ENCODE results near the gene TGFBR3. TPM values are rescaled to one million over a fixed set of nuclear protein-coding genes. Genes with fewer than 3 reads are reported as not detected.

Gene TGFBR3
- 10 to 100 TPM; 12.9 to 13.0 TPM for total RNA-seq

DNA sequence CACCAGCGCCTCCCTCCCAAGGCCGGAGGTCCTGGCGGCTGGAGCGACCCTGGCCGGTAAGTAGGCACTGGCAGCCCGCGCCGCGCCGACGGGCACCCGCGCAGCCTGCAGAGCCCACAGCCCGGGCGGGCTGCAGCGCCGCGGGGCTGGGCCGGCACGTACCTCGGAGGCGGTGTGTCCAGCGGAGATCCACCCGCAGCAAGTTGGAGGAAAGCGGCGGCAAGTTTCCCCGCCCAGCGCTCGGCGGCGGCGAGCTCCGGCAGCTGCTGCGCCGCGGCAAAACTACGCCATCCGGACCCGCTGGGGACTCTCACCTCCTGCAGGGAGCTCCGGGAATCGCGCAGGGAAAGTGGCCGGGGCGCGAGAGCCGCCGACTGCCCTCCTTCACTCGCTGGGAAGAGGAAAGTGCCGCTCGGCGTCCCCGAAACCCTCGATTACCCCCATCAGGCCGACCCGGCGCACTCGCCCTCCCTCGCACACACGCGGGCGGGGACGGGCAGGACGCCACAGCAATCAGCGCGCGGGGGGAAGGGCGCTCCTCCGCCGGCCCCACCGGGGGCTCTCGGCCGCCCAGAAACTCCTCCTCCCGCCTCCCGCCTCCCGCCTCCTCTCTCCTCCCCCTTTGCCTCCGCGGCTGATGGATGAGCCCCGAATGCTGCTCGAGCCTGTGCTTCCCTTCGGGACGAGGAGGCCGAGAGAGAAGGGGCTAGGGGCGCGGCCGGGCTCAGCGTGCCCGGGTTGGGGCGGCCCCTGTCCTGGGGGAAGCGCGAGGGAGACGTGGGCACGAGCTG is at the start of gene TGFBR3:
TGFBR3 (minus strand) TSS at position 436 of the 791 bp plus-strand sequence. CDS start 24,620 bp downstream, outside the sequence.
- DNase-seq, result peak; percentile 67
- H3K4me1 Mint-ChIP-seq, result peaks cover 31% of the 10 kb centered on the region
- POLR2A ChIA-PET, result interaction anchor here (0.6 kb wide), 1 partner anchor 897 kb away, joined by 3 read pairs; no protein-coding TSS in a partner anchor

DNA sequence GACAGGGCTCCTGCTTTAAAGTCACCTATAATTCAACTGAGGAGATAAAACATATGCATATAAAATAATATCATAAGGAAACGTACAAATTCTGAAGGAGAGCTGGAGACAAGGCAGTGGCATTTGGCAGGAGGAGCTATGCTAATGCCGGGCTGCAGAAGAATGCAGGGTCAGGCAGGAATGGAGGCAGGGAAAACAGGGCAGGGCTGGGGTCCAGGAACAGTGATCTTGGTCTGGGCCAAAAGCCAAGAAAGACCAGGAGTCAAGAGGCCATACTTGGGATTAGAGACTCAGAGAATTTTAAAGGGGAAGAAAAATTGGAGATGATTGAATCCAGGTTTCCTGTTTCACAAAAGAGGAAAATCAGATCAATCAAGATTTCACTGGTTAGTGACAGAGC is 43.3 kb upstream of the TGFBR3 start:
- Mint-ChIP-seq H3K4me1 (peaks cover 2% of the 10 kb centered on the region), H3K36me3 (ENCODE audit: low read depth) (no peaks in the 10 kb centered on the region), H3K27me3 (no peaks in the 10 kb centered on the region), H3K9me3 (no peaks in the 10 kb centered on the region), H3K4me3 (no peak overlapping the region), H3K27ac (no peak overlapping the region)
- DNase-seq, result no peak
- ChIA-PET CTCF (interaction anchor here (0.6 to 1.3 kb wide), 4 partner anchors 29 to 417 kb away, joined by 3 read pairs; no protein-coding TSS in a partner anchor), POLR2A (no interaction called here)

More for the DNA sequence above, at the start of gene TGFBR3:
- peaks cover 4% of the 10 kb centered on the region for H3K36me3 Mint-ChIP-seq (ENCODE audit: low read depth)
- H3K4me3 Mint-ChIP-seq, result peak within 1 kb of the TSS; percentile 87
- H3K9me3 Mint-ChIP-seq, result no peaks in the 10 kb centered on the region
- CTCF ChIA-PET, result interaction anchor here (0.5 to 1.6 kb wide), 7 partner anchors 10 to 381 kb away, joined by 3 to 5 read pairs (median 3); no protein-coding TSS in a partner anchor
- peak within 1 kb of the TSS; percentile 82 for H3K27ac Mint-ChIP-seq
- peaks cover 27% of the 10 kb centered on the region for H3K27me3 Mint-ChIP-seq

DNA sequence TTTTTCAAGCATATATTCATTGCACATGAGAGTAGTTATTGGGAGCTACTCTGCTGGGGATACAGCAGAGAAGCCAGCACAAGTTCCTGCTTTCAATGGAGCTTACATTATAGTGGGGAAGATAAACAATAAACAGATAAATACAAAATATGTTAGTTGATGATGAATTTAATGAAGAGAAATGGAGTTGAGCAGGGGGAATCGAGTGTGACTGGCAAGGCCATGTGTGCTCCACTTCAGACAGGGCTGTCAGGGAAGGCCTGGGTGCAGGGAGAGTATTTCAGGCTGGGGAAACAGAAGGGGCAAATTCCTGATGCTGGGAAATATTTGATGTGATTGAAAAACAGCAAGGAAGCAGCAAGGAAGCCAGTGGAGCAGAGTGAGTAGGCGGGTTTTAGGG is 42.1 kb upstream of the TGFBR3 start:
- Mint-ChIP-seq H3K27ac (no peak overlapping the region), H3K4me1 (peaks cover 7% of the 10 kb centered on the region), H3K27me3 (no peaks in the 10 kb centered on the region), H3K4me3 (no peak overlapping the region), H3K36me3 (ENCODE audit: low read depth) (no peaks in the 10 kb centered on the region), H3K9me3 (no peaks in the 10 kb centered on the region)
- POLR2A ChIA-PET, result no interaction called here
- CTCF ChIA-PET, result interaction anchor here (1.2 to 1.7 kb wide), 3 partner anchors 411 to 415 kb away, joined by 3 to 5 read pairs (median 3); no protein-coding TSS in a partner anchor
- no peak for DNase-seq

DNA sequence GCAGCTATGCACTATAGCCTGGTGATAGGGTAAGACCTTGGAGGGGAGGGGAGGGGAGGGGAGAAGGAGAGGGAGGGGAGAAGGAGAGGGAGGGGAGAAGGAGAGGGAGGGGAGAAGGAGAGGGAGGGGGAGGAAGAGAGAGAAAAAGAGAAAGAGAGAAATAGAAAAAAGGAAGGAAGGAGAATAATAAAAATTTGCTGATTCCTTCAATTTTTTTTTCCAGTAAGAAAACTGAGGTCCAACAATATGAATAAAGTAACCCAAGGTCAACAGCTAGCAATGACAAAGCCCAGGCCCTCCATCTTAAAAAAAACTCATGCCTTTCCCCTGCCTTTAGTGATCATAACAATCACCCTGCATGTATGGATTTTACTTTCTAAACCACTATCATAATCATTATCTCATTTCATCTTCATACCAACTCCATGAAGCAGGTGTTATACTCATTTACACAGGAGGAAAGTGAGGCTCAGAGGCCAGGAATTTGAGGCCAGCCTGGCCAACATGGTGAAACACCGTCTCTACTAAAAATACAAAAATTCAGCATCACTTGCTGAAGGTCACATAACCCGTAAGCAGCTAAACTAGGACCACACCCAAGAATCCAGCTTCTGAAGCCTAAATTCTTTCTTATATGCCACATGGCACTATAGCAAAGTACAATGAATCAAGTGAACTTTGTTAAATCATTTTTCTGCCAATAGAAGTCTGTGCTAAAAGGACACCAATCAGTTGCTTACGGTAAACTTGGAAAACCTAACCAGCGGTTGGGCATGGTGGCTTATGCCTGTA is 39.9 kb upstream of the TGFBR3 start:
- no peaks in the 10 kb centered on the region for H3K36me3 Mint-ChIP-seq (ENCODE audit: low read depth)
- POLR2A ChIA-PET, result no interaction called here
- no peak for DNase-seq
- H3K4me1 Mint-ChIP-seq, result peaks cover 7% of the 10 kb centered on the region
- H3K27ac Mint-ChIP-seq, result no peak overlapping the region
- H3K9me3 Mint-ChIP-seq, result no peaks in the 10 kb centered on the region
- CTCF ChIA-PET, result interaction anchor here (1.2 to 1.7 kb wide), 3 partner anchors 41 to 413 kb away, joined by 3 to 5 read pairs (median 5); partner anchors contain the start of gene TGFBR3
- H3K4me3 Mint-ChIP-seq, result no peak overlapping the region
- H3K27me3 Mint-ChIP-seq, result no peaks in the 10 kb centered on the region

DNA sequence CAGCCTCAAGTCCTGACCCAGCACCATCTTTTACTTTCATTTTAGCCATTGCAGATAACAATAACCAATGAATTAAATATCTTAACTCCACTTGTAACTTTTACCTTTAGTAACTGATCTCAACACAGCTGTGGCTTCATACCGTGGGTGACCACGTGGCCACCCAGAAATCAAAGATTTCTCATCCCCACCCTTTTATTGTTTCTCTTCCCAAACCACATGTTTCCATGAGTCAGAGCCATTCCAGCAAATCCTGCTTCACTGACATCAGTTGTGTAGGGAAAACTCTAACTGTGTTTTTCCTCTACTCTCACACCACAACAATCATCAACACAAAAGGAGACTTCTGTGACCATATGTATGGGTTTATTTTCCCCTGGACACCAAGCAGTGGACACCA is 38.2 kb upstream of the TGFBR3 start:
- no peaks in the 10 kb centered on the region for H3K36me3 Mint-ChIP-seq (ENCODE audit: low read depth)
- CTCF ChIA-PET, result no interaction called here
- H3K4me3 Mint-ChIP-seq, result no peak overlapping the region
- H3K4me1 Mint-ChIP-seq, result peaks cover 7% of the 10 kb centered on the region
- no peaks in the 10 kb centered on the region for H3K9me3 Mint-ChIP-seq
- POLR2A ChIA-PET, result no interaction called here
- H3K27me3 Mint-ChIP-seq, result no peaks in the 10 kb centered on the region
- H3K27ac Mint-ChIP-seq, result peak overlapping the region; percentile 22
- no peak for DNase-seq

DNA sequence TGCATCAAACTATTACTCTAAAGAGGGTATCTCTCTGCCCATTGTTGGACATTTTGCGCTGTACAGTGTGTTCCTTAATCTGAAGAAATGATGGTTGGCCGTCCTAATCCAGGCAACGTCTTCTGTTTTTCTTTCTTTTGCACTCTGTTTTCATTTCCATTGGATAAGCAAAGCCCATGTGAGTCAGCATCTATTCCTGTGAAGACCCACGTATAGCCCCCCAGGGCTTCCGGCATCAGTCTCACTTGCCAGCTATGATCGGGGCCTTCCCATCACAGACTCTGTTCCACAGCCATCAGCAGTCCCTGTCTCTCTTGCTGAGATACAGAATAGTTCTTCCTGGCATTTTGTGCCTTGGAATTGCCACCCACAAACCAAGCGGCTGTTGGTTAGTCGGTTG is 34.0 kb upstream of the TGFBR3 start:
- H3K4me1 Mint-ChIP-seq, result peaks cover 7% of the 10 kb centered on the region
- no peak for DNase-seq
- POLR2A ChIA-PET, result no interaction called here
- H3K4me3 Mint-ChIP-seq, result no peak overlapping the region
- H3K36me3 Mint-ChIP-seq (ENCODE audit: low read depth), result no peaks in the 10 kb centered on the region
- no peaks in the 10 kb centered on the region for H3K9me3 Mint-ChIP-seq
- CTCF ChIA-PET, result no interaction called here
- no peaks in the 10 kb centered on the region for H3K27me3 Mint-ChIP-seq
- H3K27ac Mint-ChIP-seq, result no peak overlapping the region

DNA sequence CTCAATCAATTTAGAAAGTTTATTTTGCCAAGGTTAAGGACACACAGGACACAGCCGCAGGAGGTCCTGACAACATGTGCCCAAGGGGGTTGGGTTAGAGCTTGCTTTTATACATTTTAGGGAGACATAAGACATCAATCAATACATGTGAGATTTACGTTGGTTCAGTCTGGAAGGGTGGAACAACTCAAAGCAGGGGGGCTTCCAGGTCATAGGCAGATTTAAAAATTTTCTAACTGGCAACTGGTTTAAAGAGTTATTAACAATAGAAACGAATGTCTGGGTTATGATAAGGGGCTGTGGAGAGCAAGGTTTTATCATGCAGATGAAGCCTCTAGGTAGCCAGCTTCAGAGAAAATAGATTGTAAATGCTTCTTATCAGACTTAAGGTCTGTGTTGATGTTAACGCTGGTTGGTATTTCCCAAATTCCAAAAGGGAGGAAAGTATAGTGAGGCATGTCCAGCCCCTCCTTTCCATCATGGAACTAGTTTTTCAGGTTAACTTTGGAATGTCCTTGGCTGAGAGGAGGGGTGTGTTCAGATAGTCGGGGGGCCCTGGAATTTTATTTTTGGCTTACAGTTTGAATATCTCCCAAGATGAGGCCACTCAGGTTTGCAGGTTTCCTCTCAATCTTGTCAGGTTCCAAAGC is 31.0 kb upstream of the TGFBR3 start:
- Mint-ChIP-seq H3K4me3 (no peak overlapping the region), H3K9me3 (no peaks in the 10 kb centered on the region), H3K36me3 (ENCODE audit: low read depth) (no peaks in the 10 kb centered on the region), H3K27me3 (no peaks in the 10 kb centered on the region), H3K4me1 (no peaks in the 10 kb centered on the region), H3K27ac (no peak overlapping the region)
- ChIA-PET CTCF (interaction anchor here (1.0 kb wide), 1 partner anchor 11 kb away, joined by 3 read pairs; no protein-coding TSS in a partner anchor), POLR2A (no interaction called here)
- DNase-seq, result no peak

DNA sequence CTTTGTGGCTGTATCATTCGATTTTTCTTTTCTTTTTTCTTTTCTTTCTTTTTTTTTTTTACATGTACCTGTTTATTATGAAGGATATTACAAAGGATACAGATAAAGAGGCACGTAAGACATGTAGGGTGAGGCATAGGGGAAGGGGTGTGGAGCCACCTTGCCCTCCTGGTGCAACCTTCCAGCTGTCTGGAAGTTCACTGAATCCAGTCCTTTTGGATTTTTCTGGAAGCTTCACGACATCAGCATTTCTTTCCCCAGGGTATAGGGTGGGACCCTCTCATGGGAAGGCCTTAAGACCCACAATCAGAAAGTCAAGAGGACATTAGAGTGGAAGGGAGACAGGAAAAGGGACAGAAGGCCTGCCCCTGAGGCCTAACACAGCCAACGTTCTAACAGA is 30.1 kb upstream of the TGFBR3 start:
- ChIA-PET CTCF (interaction anchor here (0.6 to 0.9 kb wide), 2 partner anchors 257 to 595 kb away, joined by 3 read pairs; no protein-coding TSS in a partner anchor), POLR2A (no interaction called here)
- DNase-seq, result no peak
- Mint-ChIP-seq H3K36me3 (ENCODE audit: low read depth) (no peaks in the 10 kb centered on the region), H3K27me3 (no peaks in the 10 kb centered on the region), H3K4me3 (no peak overlapping the region), H3K9me3 (no peaks in the 10 kb centered on the region), H3K4me1 (no peaks in the 10 kb centered on the region), H3K27ac (no peak overlapping the region)

DNA sequence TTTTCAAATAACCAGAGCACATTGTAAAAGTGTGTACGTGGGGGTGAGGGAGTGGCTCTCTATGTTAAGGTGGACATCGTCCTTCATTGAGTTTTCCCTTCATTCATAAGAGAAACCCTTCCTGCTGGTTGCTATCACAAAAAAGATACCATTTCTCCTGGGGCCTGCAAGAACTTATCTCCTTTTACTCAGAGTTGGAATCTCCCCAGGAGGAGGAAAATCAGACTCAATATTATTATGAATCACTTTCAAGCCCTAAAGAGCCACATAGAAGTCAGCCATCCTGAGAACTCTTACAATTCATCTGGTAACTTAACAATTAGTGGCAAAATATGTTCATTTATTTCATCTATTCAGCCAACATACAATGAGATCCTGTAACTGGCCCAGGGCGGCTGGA is 27.1 kb upstream of the TGFBR3 start:
- no peak for DNase-seq
- Mint-ChIP-seq H3K27ac (no peak overlapping the region), H3K36me3 (ENCODE audit: low read depth) (no peaks in the 10 kb centered on the region), H3K9me3 (no peaks in the 10 kb centered on the region), H3K4me1 (no peaks in the 10 kb centered on the region), H3K4me3 (no peak overlapping the region), H3K27me3 (no peaks in the 10 kb centered on the region)
- ChIA-PET CTCF (no interaction called here), POLR2A (no interaction called here)

DNA sequence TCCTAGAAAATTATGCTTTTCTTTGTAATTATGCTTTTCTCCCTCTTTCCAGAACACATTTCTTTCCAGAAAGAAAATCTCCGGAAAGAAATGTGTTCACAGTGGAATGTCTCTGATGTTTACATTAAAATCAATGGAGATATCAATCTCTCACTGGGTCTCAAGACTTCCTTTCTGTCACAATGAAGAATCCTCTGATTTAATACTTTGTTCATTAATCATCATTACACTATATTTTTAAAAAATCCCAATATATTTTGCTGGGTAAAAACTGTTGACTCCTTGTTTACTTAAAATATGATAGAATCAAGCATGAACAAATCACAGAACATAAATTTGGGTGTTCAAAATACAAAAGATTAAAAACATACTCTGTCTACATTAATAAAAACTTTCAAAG is 26.3 kb upstream of the TGFBR3 start:
- CTCF ChIA-PET, result interaction anchor here (1.2 kb wide), 1 partner anchor 16 kb away, joined by 3 read pairs; no protein-coding TSS in a partner anchor
- Mint-ChIP-seq H3K36me3 (ENCODE audit: low read depth) (no peaks in the 10 kb centered on the region), H3K4me1 (no peaks in the 10 kb centered on the region), H3K27me3 (no peaks in the 10 kb centered on the region), H3K9me3 (no peaks in the 10 kb centered on the region), H3K4me3 (no peak overlapping the region), H3K27ac (no peak overlapping the region)
- POLR2A ChIA-PET, result no interaction called here
- DNase-seq, result no peak

DNA sequence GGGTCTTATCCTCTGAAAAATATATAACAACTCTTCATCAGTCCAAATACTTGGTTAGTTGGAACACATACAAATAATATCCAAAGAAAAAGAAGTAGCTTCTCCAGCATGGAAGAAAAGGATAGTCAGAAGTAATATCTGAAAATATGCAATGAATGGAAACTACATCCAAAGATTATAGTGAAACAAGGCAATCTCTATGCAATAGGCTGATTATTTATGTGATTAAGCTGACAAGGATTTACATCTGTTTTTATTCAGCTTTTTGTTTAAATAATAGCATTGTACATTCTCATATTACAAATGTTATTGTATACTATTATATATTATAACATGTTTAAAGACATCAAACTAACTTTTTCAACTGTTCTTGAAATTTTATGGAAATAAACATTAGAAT is 15.3 kb upstream of the TGFBR3 start:
- Mint-ChIP-seq H3K4me3 (no peak overlapping the region), H3K27me3 (peaks cover 10% of the 10 kb centered on the region), H3K27ac (no peak overlapping the region), H3K9me3 (no peaks in the 10 kb centered on the region), H3K4me1 (no peaks in the 10 kb centered on the region), H3K36me3 (ENCODE audit: low read depth) (no peaks in the 10 kb centered on the region)
- ChIA-PET POLR2A (no interaction called here), CTCF (interaction anchor here (0.6 to 1.3 kb wide), 3 partner anchors 14 to 119 kb away, joined by 3 to 5 read pairs (median 3); no protein-coding TSS in a partner anchor)
- DNase-seq, result no peak

DNA sequence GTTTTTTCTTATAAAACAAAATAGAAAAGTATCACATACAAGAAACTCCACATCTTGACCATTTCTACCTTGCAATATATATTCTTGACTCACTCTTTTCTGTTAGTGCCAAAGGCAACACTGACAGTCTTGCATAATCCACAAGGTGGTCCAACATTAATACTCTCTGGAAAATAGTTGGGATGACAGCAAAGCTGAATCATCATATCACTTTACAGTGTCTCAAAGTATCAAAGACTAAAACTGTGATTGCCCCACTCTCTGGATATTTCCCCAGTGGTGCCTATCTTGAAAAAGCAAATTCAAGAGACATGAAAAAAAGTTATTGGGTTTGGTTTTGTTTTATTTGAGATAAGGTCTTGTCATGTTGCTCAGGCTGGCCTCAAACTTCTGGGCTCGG is 14.6 kb upstream of the TGFBR3 start:
- Mint-ChIP-seq H3K36me3 (ENCODE audit: low read depth) (no peaks in the 10 kb centered on the region), H3K4me1 (peaks cover 5% of the 10 kb centered on the region), H3K27me3 (peaks cover 10% of the 10 kb centered on the region), H3K27ac (no peak overlapping the region), H3K4me3 (no peak overlapping the region), H3K9me3 (no peaks in the 10 kb centered on the region)
- CTCF ChIA-PET, result interaction anchor here (0.6 to 1.1 kb wide), 3 partner anchors 8 to 119 kb away, joined by 3 to 5 read pairs (median 3); no protein-coding TSS in a partner anchor
- POLR2A ChIA-PET, result no interaction called here
- no peak for DNase-seq

All from activated CD4-positive, alpha-beta T cell treated with anti-CD3 and anti-CD28 coated beads, Interleukin-2, amount 10 ng/mL, durations not matched to agents 7 days and 5 days (primary cell).